SK-N-SH (cell line): ENCODE measurements around the gene CCDC141.

Source experiments
- CTCF ChIP-seq: fragments of 200-600 bp; sonication (generic); IDR thresholded peaks from 2 replicates; pipeline ENCODE4 v1.6.1; 2017; ENCODE audit warnings: antibody characterized with exemption, mild to moderate bottlenecking, moderate library complexity
- EZH2phosphoT487 ChIP-seq: fragments of 200-600 bp; sonication (generic); IDR thresholded peaks from 2 replicates; pipeline ENCODE4 v1.6.1; 2017; ENCODE audit warnings: low read depth, mixed run types, mild to moderate bottlenecking, antibody characterized with exemption, moderate library complexity, borderline replicate concordance
- NFIC ChIP-seq: IDR thresholded peaks from 2 replicates; pipeline ENCODE4 v1.4.0; 2012; ENCODE audit warnings: borderline replicate concordance
- NRF1 ChIP-seq: IDR thresholded peaks from 2 replicates; pipeline ENCODE4 v1.6.1; 2012; ENCODE audit warnings: low read depth, mild to moderate bottlenecking, low read length
- POLR2AphosphoS5 ChIP-seq: IDR thresholded peaks from 2 replicates; pipeline ENCODE4 v1.6.1; 2012; ENCODE audit warnings: low read depth, low read length
- RAD21 ChIP-seq: IDR thresholded peaks from 2 replicates; pipeline ENCODE4 v1.6.1; 2012; ENCODE audit warnings: mild to moderate bottlenecking, low read length

DNA sequence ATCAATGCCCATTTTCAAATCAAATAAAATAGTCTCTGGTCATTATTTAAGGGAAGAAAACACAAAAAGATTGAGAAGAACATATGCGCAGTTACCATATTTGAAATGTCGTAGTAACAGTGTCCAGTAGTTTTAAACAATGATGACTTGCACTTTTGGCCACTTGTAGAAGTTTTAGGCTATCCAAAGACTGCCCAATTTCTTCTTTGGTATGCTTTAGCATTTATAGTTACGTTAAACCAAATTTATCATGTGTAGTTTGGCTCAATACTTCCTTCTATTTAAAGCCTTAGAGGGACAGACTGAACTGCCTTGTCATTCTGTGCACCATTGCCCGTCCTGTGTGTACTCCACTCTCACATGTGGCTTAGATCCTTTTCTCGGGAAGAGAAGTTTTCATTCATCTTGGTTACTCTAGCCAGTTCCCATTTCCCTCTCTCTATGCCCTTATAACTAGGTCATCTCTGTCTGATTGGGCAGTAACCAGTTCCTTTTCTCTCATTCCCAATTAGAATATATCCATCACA is 157.9 kb downstream of the CCDC141 start:
- TF ChIP-seq CTCF (no peak), NRF1 (no peak), RAD21 (no peak), POLR2AphosphoS5 (no peak), NFIC (no peak), EZH2phosphoT487 (no peak)
